ENCODE data around the gene ADAMTSL3. TPM values are rescaled to one million over a fixed set of nuclear protein-coding genes. Genes with fewer than 3 reads are reported as not detected.
"Not testable (repeated sequence)": the region's sequence is repeated elsewhere in the genome, so short reads cannot be mapped to it uniquely, and the experiment has no call there.

The ADAMTSL3 gene
- total RNA-seq, 1 experiment from 2014 or later = 1.8 TPM

- Mint-ChIP-seq H3K4me1 (peaks cover 5% of the 10 kb centered on the region), H3K4me3 (no peak overlapping the region), H3K36me3 (peaks cover 8% of the 10 kb centered on the region; the same call in 1 of the 2 replicates), H3K27ac (no peak overlapping the region), H3K9me3 (peaks cover 22% of the 10 kb centered on the region), H3K27me3 (ENCODE audit: low read depth) (peaks cover 3% of the 10 kb centered on the region; the same call in 1 of the 2 replicates)
- POLR2A ChIA-PET = interaction anchor here (0.6 kb wide), 1 partner anchor 1834 kb away, joined by 3 read pairs; no protein-coding TSS in a partner anchor
- no peak for DNase-seq (ENCODE audit: low spot score)
- CTCF ChIA-PET = no interaction called here
- no peak for ATAC-seq
- TF ChIP-seq AFF4 (CRISPR knock-in tag; IDR thresholded peaks at IDR 0.05; ENCODE audit: borderline replicate concordance) (no peak), ERG (CRISPR knock-in tag; IDR thresholded peaks at IDR 0.05) (no peak)
- TF ChIP-seq, protein P1, sequence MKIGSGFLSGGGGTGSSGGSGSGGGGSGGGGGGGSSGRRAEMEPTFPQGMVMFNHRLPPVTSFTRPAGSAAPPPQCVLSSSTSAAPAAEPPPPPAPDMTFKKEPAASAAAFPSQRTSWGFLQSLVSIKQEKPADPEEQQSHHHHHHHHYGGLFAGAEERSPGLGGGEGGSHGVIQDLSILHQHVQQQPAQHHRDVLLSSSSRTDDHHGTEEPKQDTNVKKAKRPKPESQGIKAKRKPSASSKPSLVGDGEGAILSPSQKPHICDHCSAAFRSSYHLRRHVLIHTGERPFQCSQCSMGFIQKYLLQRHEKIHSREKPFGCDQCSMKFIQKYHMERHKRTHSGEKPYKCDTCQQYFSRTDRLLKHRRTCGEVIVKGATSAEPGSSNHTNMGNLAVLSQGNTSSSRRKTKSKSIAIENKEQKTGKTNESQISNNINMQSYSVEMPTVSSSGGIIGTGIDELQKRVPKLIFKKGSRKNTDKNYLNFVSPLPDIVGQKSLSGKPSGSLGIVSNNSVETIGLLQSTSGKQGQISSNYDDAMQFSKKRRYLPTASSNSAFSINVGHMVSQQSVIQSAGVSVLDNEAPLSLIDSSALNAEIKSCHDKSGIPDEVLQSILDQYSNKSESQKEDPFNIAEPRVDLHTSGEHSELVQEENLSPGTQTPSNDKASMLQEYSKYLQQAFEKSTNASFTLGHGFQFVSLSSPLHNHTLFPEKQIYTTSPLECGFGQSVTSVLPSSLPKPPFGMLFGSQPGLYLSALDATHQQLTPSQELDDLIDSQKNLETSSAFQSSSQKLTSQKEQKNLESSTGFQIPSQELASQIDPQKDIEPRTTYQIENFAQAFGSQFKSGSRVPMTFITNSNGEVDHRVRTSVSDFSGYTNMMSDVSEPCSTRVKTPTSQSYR (CRISPR knock-in tag; IDR thresholded peaks at IDR 0.05) = no peak
Measured at GRCh38 chr15:83960192-83960829, 306.4 kb downstream of the ADAMTSL3 start.

GRCh38 chr15:83961311-83961710 is 307.4 kb downstream of the ADAMTSL3 start:
- ChIA-PET CTCF (no interaction called here), POLR2A (no interaction called here)
- H3K27me3 Mint-ChIP-seq (ENCODE audit: low read depth) = peaks cover 3% of the 10 kb centered on the region
- TF ChIP-seq ERG (CRISPR knock-in tag; IDR thresholded peaks at IDR 0.05) (no peak), MXD4 (CRISPR knock-in tag; IDR thresholded peaks at IDR 0.05; ENCODE audit: borderline replicate concordance) (no peak)
- peaks cover 8% of the 10 kb centered on the region; the same call in 1 of the 2 replicates for H3K36me3 Mint-ChIP-seq
- H3K27ac Mint-ChIP-seq = no peak overlapping the region
- ATAC-seq (no peak), DNase-seq (ENCODE audit: low spot score) (no peak)
- no peak overlapping the region for H3K4me3 Mint-ChIP-seq
- H3K4me1 Mint-ChIP-seq = peaks cover 5% of the 10 kb centered on the region
- H3K9me3 Mint-ChIP-seq = peaks cover 32% of the 10 kb centered on the region

- H3K9me3 Mint-ChIP-seq = peaks cover 56% of the 10 kb centered on the region
- H3K27me3 Mint-ChIP-seq (ENCODE audit: low read depth); CTCF ChIA-PET; H3K4me3 Mint-ChIP-seq; H3K27ac Mint-ChIP-seq; H3K4me1 Mint-ChIP-seq; POLR2A ChIA-PET; DNase-seq (ENCODE audit: low spot score); ATAC-seq: not testable (repeated sequence)
- H3K36me3 Mint-ChIP-seq = peaks cover 12% of the 10 kb centered on the region
Measured at GRCh38 chr15:83964967-83965366, 311.0 kb downstream of the ADAMTSL3 start.

DNA sequence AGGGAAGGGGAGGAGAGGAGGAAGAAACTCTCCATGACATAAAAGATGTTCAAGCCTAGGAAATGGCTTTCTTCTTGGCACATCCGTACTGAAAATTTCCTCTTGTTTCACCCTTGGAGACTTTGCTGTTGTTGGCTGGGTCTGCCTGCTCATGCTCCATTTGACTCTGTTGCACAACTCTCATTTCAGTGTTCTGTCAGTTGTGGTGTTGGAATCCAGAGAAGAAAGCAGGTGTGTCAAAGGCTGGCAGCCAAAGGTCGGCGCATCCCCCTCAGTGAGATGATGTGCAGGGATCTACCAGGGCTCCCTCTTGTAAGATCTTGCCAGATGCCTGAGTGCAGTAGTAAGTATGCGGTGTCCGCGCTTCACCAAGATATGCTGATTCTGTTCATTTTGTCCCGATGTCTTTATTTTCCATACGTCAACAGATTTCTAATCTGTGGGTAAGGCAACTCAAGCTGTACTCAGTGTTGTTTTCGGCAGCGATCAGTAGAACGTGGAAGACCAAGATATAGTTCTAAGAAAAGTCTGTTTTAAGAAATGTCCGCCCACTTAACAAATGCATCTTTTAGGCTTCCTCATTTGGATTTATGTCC is 316.5 kb downstream of the ADAMTSL3 start:
- Mint-ChIP-seq H3K9me3 (peaks cover 36% of the 10 kb centered on the region), H3K4me1 (no peaks in the 10 kb centered on the region), H3K36me3 (peaks cover 6% of the 10 kb centered on the region), H3K27ac (no peak overlapping the region), H3K4me3 (no peak overlapping the region), H3K27me3 (ENCODE audit: low read depth) (peaks cover 4% of the 10 kb centered on the region)
- ChIA-PET CTCF (interaction anchor here (1.0 kb wide), 1 partner anchor 65 kb away, joined by 4 read pairs; no protein-coding TSS in a partner anchor), POLR2A (no interaction called here)
- no peak for DNase-seq (ENCODE audit: low spot score)
- no peak for ATAC-seq
- TF ChIP-seq, protein P2, sequence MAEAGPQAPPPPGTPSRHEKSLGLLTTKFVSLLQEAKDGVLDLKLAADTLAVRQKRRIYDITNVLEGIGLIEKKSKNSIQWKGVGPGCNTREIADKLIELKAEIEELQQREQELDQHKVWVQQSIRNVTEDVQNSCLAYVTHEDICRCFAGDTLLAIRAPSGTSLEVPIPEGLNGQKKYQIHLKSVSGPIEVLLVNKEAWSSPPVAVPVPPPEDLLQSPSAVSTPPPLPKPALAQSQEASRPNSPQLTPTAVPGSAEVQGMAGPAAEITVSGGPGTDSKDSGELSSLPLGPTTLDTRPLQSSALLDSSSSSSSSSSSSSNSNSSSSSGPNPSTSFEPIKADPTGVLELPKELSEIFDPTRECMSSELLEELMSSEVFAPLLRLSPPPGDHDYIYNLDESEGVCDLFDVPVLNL (CRISPR knock-in tag; IDR thresholded peaks at IDR 0.05; ENCODE audit: borderline replicate concordance, low read depth) = no peak
- TF ChIP-seq ZNF263 (CRISPR knock-in tag; IDR thresholded peaks at IDR 0.05; ENCODE audit: low read depth) = no peak
- TF ChIP-seq MYBL2 (CRISPR knock-in tag; IDR thresholded peaks at IDR 0.05) = no peak
- no peak for TF ChIP-seq NR1H2 (CRISPR knock-in tag; IDR thresholded peaks at IDR 0.05)
- TF ChIP-seq, protein P3, sequence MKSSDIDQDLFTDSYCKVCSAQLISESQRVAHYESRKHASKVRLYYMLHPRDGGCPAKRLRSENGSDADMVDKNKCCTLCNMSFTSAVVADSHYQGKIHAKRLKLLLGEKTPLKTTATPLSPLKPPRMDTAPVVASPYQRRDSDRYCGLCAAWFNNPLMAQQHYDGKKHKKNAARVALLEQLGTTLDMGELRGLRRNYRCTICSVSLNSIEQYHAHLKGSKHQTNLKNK (CRISPR knock-in tag; IDR thresholded peaks at IDR 0.05) = no peak
- no peak for TF ChIP-seq PRRX2 (CRISPR knock-in tag; IDR thresholded peaks at IDR 0.05)
- TF ChIP-seq PREB (CRISPR knock-in tag; IDR thresholded peaks at IDR 0.05; ENCODE audit: borderline replicate concordance) = no peak
- TF ChIP-seq EMX1 (CRISPR knock-in tag; IDR thresholded peaks at IDR 0.05) = no peak
- no peak for TF ChIP-seq ZNF121 (CRISPR knock-in tag; IDR thresholded peaks at IDR 0.05)
